ENCODE data around the gene F3.
A peak's percentile ranks its signal among the peaks of the same experiment; 100 is the strongest.

The F3 gene

GRCh38 chr1:94481473-94481933 is 60.1 kb downstream of the F3 start:
- TF ChIP-seq CTCF (IDR thresholded peaks at IDR 0.05; ENCODE audit: low read depth, low read length) = peak; percentile 85
- DNase-seq (ENCODE audit: extremely low read depth, low read depth) = peak; percentile 22

GRCh38 chr1:94479682-94480081 is 61.9 kb downstream of the F3 start:
- TF ChIP-seq CTCF (IDR thresholded peaks at IDR 0.05; ENCODE audit: low read depth, low read length) = no peak

More at GRCh38 chr1:94479682-94480081, 61.9 kb downstream of the F3 start:
- no peak for DNase-seq (ENCODE audit: extremely low read depth, low read depth)
